WTC11 (cell line): ENCODE measurements around the gene WDFY3. TPM values are rescaled to one million over a fixed set of nuclear protein-coding genes. Genes with fewer than 3 reads are reported as not detected.

Experiments used
- ATAC-seq: fragments of 200-7000 bp; cut with Tn5 transposase; 2 replicates; pipeline ENCODE4 v1.10.0; 2021; ENCODE audit warnings: mild to moderate bottlenecking, moderate library complexity
- CTCF ChIA-PET: fragments of 300-600 bp; sonication (Branson Sonifier 250); formaldehyde crosslinking; loops from one replicate; lab custom pipeline; 2021; ENCODE audit warnings: antibody characterized with exemption; lab: Charles Lee
- POLR2A ChIA-PET: fragments of 350-600 bp; sonication (Branson Sonifier 250); formaldehyde crosslinking; loops from one replicate; lab custom pipeline; 2021; ENCODE audit warnings: antibody characterized with exemption; lab: Charles Lee
- DNase-seq: peaks from one replicate; pipeline ENCODE4 v3.0.0; 2021; ENCODE audit warnings: low spot score
- H3K27ac Mint-ChIP-seq: 2 replicates; pipeline ENCODE4 v1.8.0; 2021; ENCODE audit warnings: mixed read lengths
- H3K27me3 Mint-ChIP-seq: 2 replicates; pipeline ENCODE4 v1.8.0; 2021; ENCODE audit warnings: low read depth, mild to moderate bottlenecking, moderate library complexity, mixed read lengths
- H3K36me3 Mint-ChIP-seq: 2 replicates; pipeline ENCODE4 v1.8.0; 2021; ENCODE audit warnings: mixed read lengths
- H3K4me1 Mint-ChIP-seq: 2 replicates; pipeline ENCODE4 v1.8.0; 2022; ENCODE audit warnings: mixed read lengths
- H3K4me3 Mint-ChIP-seq: 2 replicates; pipeline ENCODE4 v1.8.0; 2021; ENCODE audit warnings: mild to moderate bottlenecking, moderate library complexity, mixed read lengths
- H3K9me3 Mint-ChIP-seq: 2 replicates; pipeline ENCODE4 v1.8.0; 2021; ENCODE audit warnings: mixed read lengths
- ESRRA ChIP-seq: sonication (generic); formaldehyde crosslinking; IDR thresholded peaks from 2 replicates; pipeline ENCODE4 v1.8.1; 2022; ENCODE audit warnings: mild to moderate bottlenecking, missing genetic modification reagents, borderline replicate concordance
- FOXK1 ChIP-seq: sonication (generic); formaldehyde crosslinking; IDR thresholded peaks from 2 replicates; pipeline ENCODE4 v1.8.0; 2022; ENCODE audit warnings: mild to moderate bottlenecking, moderate library complexity, missing genetic modification reagents
- GTF2I ChIP-seq: fragments of 250-450 bp; sonication (Bioruptor Pico); conservative IDR thresholded peaks from 2 replicates; pipeline ENCODE4 v1.4.0; 2021; ENCODE audit warnings: mild to moderate bottlenecking
- IRF2 ChIP-seq: sonication (generic); formaldehyde crosslinking; IDR thresholded peaks from 2 replicates; pipeline ENCODE4 v1.8.0; 2022; ENCODE audit warnings: low read depth, missing genetic modification reagents, borderline replicate concordance
- NFATC4 ChIP-seq: fragments of 250-450 bp; sonication (Bioruptor Pico); IDR thresholded peaks from 2 replicates; pipeline ENCODE4 v1.9.0; 2021; ENCODE audit warnings: mild to moderate bottlenecking
- NFE2L1 ChIP-seq: sonication (generic); formaldehyde crosslinking; IDR thresholded peaks from 2 replicates; pipeline ENCODE4 v1.8.1; 2023; ENCODE audit warnings: missing genetic modification reagents
- NR2C2 ChIP-seq: sonication (generic); formaldehyde crosslinking; IDR thresholded peaks from 2 replicates; pipeline ENCODE4 v1.8.0; 2022; ENCODE audit warnings: mild to moderate bottlenecking, missing genetic modification reagents
- OVOL2 ChIP-seq: fragments of 250-450 bp; sonication (Bioruptor Pico); IDR thresholded peaks from 2 replicates; pipeline ENCODE4 v1.9.0; 2021; ENCODE audit warnings: mild to moderate bottlenecking, borderline replicate concordance
- ZNF138 ChIP-seq: sonication (generic); formaldehyde crosslinking; conservative IDR thresholded peaks from 2 replicates; pipeline ENCODE4 v1.8.1; 2022; ENCODE audit warnings: mild to moderate bottlenecking, moderate library complexity, missing genetic modification reagents
- ZNF232 ChIP-seq: sonication (generic); formaldehyde crosslinking; IDR thresholded peaks from 2 replicates; pipeline ENCODE4 v1.8.0; 2022; ENCODE audit warnings: mild to moderate bottlenecking, missing genetic modification reagents
- ZNF396 ChIP-seq: fragments of 250-450 bp; sonication (Bioruptor Pico); IDR thresholded peaks from 2 replicates; pipeline ENCODE4 v1.8.0; 2021; ENCODE audit warnings: mild to moderate bottlenecking, moderate library complexity, borderline replicate concordance
- ZNF671 ChIP-seq: fragments of 250-450 bp; sonication (Bioruptor Pico); IDR thresholded peaks from 2 replicates; pipeline ENCODE4 v1.8.0; 2021; ENCODE audit warnings: mild to moderate bottlenecking
- total RNA-seq: library from RNA; stranded (reverse); gene quantifications from 3 replicates; pipeline ENCODE4 v1.2.3, GENCODE V29; 2021
- TF ChIP-seq, protein P1 (sequence below): sonication (generic); formaldehyde crosslinking; IDR thresholded peaks from 2 replicates; pipeline ENCODE4 v1.8.1; 2023; ENCODE audit warnings: mild to moderate bottlenecking, missing genetic modification reagents
- TF ChIP-seq, protein P2 (sequence below): fragments of 250-450 bp; sonication (Bioruptor Pico); IDR thresholded peaks from 2 replicates; pipeline ENCODE4 v1.9.0; 2021; ENCODE audit warnings: mild to moderate bottlenecking
- TF ChIP-seq, protein P3 (sequence below): sonication (generic); formaldehyde crosslinking; IDR thresholded peaks from 2 replicates; pipeline ENCODE4 v1.8.0; 2022; ENCODE audit warnings: mild to moderate bottlenecking, missing genetic modification reagents
- TF ChIP-seq, protein P4 (sequence below): sonication (generic); formaldehyde crosslinking; IDR thresholded peaks from 2 replicates; pipeline ENCODE4 v1.8.1; 2023; ENCODE audit warnings: mild to moderate bottlenecking, missing genetic modification reagents, moderate library complexity
- TF ChIP-seq, protein P5 (sequence below): fragments of 250-450 bp; sonication (Bioruptor Pico); IDR thresholded peaks from 2 replicates; pipeline ENCODE4 v1.8.0; 2021; ENCODE audit warnings: mild to moderate bottlenecking
- TF ChIP-seq, protein P6 (sequence below): sonication (generic); formaldehyde crosslinking; IDR thresholded peaks from 2 replicates; pipeline ENCODE4 v1.8.0; 2023; ENCODE audit warnings: mild to moderate bottlenecking, missing genetic modification reagents
- TF ChIP-seq, protein P7 (sequence below): sonication (generic); formaldehyde crosslinking; IDR thresholded peaks from 2 replicates; pipeline ENCODE4 v1.8.0; 2022; ENCODE audit warnings: missing genetic modification reagents
- TF ChIP-seq, protein P8 (sequence below): sonication (generic); formaldehyde crosslinking; IDR thresholded peaks from 2 replicates; pipeline ENCODE4 v1.8.1; 2023; ENCODE audit warnings: mild to moderate bottlenecking, moderate library complexity, missing genetic modification reagents

Gene WDFY3
- total RNA-seq, 1 experiment from 2014 or later = 77.2 TPM

DNA sequence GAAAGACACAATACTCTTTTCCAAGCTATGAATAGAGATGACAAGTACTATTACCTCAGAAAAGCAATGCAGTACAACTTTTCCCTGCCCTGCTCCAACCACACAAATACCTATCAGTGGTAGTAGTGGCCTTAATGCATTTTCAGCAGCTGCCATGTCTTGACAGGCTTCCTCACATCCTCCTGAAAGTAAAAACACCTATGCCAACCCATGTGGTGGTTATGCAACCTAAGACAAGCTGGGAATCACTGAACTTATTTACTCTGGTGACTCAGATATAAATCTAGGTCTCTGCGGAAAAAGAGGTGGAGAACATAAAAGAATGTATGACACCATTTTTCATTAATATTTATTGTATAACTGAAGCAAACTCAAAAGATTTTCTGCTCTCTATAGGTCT is 14.5 kb downstream of the WDFY3 start:
- CTCF ChIA-PET = no interaction called here
- peaks cover 47% of the 10 kb centered on the region for H3K4me1 Mint-ChIP-seq

DNA sequence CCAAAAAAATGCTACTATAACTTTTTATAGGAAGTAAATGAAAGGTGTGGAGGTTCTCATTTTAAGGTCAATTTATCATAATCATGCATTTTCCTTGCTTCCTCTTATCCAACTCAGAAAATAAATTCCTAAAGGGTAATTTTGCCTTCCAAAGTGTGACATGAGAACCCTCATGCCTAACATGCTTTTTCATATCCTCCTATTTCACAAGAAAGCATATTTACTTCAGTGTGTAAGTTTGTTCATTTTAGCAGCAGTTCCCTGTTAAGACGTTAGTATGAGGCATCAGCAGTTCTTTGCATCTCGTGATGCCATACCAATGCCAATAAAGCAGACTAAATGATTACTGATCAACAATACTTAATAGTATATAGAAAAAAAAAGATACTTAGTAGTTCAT is 18.4 kb downstream of the WDFY3 start:
- no peak for DNase-seq
- ChIA-PET CTCF (no interaction called here), POLR2A (no interaction called here)
- no peak overlapping the region for H3K4me3 Mint-ChIP-seq
- peaks cover 6% of the 10 kb centered on the region for H3K9me3 Mint-ChIP-seq
- ATAC-seq = no peak
- H3K27me3 Mint-ChIP-seq = no peaks in the 10 kb centered on the region
- H3K36me3 Mint-ChIP-seq = peaks cover 12% of the 10 kb centered on the region
- H3K4me1 Mint-ChIP-seq = peaks cover 24% of the 10 kb centered on the region
- peak overlapping the region; percentile 50; the same call in 1 of the 2 replicates for H3K27ac Mint-ChIP-seq
- TF ChIP-seq ESRRA (CRISPR knock-in tag) = no peak
- TF ChIP-seq, protein P1, sequence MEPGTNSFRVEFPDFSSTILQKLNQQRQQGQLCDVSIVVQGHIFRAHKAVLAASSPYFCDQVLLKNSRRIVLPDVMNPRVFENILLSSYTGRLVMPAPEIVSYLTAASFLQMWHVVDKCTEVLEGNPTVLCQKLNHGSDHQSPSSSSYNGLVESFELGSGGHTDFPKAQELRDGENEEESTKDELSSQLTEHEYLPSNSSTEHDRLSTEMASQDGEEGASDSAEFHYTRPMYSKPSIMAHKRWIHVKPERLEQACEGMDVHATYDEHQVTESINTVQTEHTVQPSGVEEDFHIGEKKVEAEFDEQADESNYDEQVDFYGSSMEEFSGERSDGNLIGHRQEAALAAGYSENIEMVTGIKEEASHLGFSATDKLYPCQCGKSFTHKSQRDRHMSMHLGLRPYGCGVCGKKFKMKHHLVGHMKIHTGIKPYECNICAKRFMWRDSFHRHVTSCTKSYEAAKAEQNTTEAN (CRISPR knock-in tag) = no peak
- TF ChIP-seq, protein P2, sequence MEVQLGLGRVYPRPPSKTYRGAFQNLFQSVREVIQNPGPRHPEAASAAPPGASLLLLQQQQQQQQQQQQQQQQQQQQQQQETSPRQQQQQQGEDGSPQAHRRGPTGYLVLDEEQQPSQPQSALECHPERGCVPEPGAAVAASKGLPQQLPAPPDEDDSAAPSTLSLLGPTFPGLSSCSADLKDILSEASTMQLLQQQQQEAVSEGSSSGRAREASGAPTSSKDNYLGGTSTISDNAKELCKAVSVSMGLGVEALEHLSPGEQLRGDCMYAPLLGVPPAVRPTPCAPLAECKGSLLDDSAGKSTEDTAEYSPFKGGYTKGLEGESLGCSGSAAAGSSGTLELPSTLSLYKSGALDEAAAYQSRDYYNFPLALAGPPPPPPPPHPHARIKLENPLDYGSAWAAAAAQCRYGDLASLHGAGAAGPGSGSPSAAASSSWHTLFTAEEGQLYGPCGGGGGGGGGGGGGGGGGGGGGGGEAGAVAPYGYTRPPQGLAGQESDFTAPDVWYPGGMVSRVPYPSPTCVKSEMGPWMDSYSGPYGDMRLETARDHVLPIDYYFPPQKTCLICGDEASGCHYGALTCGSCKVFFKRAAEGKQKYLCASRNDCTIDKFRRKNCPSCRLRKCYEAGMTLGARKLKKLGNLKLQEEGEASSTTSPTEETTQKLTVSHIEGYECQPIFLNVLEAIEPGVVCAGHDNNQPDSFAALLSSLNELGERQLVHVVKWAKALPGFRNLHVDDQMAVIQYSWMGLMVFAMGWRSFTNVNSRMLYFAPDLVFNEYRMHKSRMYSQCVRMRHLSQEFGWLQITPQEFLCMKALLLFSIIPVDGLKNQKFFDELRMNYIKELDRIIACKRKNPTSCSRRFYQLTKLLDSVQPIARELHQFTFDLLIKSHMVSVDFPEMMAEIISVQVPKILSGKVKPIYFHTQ = no peak
- TF ChIP-seq ZNF396 (CRISPR knock-in tag) = no peak
- TF ChIP-seq, protein P3, sequence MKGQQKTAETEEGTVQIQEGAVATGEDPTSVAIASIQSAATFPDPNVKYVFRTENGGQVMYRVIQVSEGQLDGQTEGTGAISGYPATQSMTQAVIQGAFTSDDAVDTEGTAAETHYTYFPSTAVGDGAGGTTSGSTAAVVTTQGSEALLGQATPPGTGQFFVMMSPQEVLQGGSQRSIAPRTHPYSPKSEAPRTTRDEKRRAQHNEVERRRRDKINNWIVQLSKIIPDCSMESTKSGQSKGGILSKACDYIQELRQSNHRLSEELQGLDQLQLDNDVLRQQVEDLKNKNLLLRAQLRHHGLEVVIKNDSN = no peak
- TF ChIP-seq, protein P4, sequence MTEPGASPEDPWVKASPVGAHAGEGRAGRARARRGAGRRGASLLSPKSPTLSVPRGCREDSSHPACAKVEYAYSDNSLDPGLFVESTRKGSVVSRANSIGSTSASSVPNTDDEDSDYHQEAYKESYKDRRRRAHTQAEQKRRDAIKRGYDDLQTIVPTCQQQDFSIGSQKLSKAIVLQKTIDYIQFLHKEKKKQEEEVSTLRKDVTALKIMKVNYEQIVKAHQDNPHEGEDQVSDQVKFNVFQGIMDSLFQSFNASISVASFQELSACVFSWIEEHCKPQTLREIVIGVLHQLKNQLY = no peak
- TF ChIP-seq FOXK1 = no peak

More for the DNA sequence above, 14.5 kb downstream of the WDFY3 start:
- no peak for ATAC-seq
- TF ChIP-seq, protein P5, sequence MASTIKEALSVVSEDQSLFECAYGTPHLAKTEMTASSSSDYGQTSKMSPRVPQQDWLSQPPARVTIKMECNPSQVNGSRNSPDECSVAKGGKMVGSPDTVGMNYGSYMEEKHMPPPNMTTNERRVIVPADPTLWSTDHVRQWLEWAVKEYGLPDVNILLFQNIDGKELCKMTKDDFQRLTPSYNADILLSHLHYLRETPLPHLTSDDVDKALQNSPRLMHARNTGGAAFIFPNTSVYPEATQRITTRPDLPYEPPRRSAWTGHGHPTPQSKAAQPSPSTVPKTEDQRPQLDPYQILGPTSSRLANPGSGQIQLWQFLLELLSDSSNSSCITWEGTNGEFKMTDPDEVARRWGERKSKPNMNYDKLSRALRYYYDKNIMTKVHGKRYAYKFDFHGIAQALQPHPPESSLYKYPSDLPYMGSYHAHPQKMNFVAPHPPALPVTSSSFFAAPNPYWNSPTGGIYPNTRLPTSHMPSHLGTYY (CRISPR knock-in tag) = no peak
- no peak for TF ChIP-seq ZNF138 (CRISPR knock-in tag)
- TF ChIP-seq OVOL2 (CRISPR knock-in tag) = no peak
- TF ChIP-seq NFE2L1 (CRISPR knock-in tag) = no peak
- TF ChIP-seq, protein P6, sequence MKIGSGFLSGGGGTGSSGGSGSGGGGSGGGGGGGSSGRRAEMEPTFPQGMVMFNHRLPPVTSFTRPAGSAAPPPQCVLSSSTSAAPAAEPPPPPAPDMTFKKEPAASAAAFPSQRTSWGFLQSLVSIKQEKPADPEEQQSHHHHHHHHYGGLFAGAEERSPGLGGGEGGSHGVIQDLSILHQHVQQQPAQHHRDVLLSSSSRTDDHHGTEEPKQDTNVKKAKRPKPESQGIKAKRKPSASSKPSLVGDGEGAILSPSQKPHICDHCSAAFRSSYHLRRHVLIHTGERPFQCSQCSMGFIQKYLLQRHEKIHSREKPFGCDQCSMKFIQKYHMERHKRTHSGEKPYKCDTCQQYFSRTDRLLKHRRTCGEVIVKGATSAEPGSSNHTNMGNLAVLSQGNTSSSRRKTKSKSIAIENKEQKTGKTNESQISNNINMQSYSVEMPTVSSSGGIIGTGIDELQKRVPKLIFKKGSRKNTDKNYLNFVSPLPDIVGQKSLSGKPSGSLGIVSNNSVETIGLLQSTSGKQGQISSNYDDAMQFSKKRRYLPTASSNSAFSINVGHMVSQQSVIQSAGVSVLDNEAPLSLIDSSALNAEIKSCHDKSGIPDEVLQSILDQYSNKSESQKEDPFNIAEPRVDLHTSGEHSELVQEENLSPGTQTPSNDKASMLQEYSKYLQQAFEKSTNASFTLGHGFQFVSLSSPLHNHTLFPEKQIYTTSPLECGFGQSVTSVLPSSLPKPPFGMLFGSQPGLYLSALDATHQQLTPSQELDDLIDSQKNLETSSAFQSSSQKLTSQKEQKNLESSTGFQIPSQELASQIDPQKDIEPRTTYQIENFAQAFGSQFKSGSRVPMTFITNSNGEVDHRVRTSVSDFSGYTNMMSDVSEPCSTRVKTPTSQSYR (CRISPR knock-in tag) = no peak
- TF ChIP-seq ZNF396 (CRISPR knock-in tag) = no peak
- no peak for TF ChIP-seq GTF2I (CRISPR knock-in tag)
- no peak for TF ChIP-seq ZNF232 (CRISPR knock-in tag)
- TF ChIP-seq, protein P7, sequence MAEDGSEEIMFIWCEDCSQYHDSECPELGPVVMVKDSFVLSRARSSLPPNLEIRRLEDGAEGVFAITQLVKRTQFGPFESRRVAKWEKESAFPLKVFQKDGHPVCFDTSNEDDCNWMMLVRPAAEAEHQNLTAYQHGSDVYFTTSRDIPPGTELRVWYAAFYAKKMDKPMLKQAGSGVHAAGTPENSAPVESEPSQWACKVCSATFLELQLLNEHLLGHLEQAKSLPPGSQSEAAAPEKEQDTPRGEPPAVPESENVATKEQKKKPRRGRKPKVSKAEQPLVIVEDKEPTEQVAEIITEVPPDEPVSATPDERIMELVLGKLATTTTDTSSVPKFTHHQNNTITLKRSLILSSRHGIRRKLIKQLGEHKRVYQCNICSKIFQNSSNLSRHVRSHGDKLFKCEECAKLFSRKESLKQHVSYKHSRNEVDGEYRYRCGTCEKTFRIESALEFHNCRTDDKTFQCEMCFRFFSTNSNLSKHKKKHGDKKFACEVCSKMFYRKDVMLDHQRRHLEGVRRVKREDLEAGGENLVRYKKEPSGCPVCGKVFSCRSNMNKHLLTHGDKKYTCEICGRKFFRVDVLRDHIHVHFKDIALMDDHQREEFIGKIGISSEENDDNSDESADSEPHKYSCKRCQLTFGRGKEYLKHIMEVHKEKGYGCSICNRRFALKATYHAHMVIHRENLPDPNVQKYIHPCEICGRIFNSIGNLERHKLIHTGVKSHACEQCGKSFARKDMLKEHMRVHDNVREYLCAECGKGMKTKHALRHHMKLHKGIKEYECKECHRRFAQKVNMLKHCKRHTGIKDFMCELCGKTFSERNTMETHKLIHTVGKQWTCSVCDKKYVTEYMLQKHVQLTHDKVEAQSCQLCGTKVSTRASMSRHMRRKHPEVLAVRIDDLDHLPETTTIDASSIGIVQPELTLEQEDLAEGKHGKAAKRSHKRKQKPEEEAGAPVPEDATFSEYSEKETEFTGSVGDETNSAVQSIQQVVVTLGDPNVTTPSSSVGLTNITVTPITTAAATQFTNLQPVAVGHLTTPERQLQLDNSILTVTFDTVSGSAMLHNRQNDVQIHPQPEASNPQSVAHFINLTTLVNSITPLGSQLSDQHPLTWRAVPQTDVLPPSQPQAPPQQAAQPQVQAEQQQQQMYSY (CRISPR knock-in tag) = no peak
- no peak for TF ChIP-seq NFATC4 (CRISPR knock-in tag)
- TF ChIP-seq, protein P8, sequence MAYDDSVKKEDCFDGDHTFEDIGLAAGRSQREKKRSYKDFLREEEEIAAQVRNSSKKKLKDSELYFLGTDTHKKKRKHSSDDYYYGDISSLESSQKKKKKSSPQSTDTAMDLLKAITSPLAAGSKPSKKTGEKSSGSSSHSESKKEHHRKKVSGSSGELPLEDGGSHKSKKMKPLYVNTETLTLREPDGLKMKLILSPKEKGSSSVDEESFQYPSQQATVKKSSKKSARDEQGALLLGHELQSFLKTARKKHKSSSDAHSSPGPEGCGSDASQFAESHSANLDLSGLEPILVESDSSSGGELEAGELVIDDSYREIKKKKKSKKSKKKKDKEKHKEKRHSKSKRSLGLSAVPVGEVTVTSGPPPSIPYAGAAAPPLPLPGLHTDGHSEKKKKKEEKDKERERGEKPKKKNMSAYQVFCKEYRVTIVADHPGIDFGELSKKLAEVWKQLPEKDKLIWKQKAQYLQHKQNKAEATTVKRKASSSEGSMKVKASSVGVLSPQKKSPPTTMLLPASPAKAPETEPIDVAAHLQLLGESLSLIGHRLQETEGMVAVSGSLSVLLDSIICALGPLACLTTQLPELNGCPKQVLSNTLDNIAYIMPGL (CRISPR knock-in tag) = no peak
- no peak for TF ChIP-seq FOXK1
- TF ChIP-seq NR2C2 = no peak
- TF ChIP-seq ZNF671 (CRISPR knock-in tag) = no peak
- no peak for TF ChIP-seq IRF2
- POLR2A ChIA-PET = interaction anchor here (0.7 kb wide), 1 partner anchor 43 kb away, joined by 3 read pairs; no protein-coding TSS in a partner anchor
- H3K36me3 Mint-ChIP-seq = no peaks in the 10 kb centered on the region
- H3K27me3 Mint-ChIP-seq = no peaks in the 10 kb centered on the region
- H3K9me3 Mint-ChIP-seq = no peaks in the 10 kb centered on the region; the same call in 1 of the 2 replicates
- no peak overlapping the region for H3K27ac Mint-ChIP-seq
- DNase-seq = no peak
- H3K4me3 Mint-ChIP-seq = no peak overlapping the region
